Stimulated activated CD8-positive, alpha-beta memory T cell treated with anti-CD3 and anti-CD28 coated beads, Interleukin-4, amount 100 ng/mL, for 1 hour (primary cell): ENCODE data around the gene MXRA8.

ENCODE experiments used
- DNase-seq, 2 donors: peaks; one replicate each; pipeline ENCODE4 v3.0.0-alpha.2; 2020; ENCODE audit warnings: low read depth in 2 of 2, low spot score in 1 of 2

The MXRA8 gene

GRCh38 chr1:1309251-1310108 is 48.9 kb downstream of the MXRA8 start:
- no peak for DNase-seq

- no peak for DNase-seq
Measured at GRCh38 chr1:1308756-1309250, 49.6 kb downstream of the MXRA8 start.

- DNase-seq, result peak; percentile 59 to 74
Measured at GRCh38 chr1:1307923-1308755, 50.2 kb downstream of the MXRA8 start, which contains the start of the genes ACAP3 and PUSL1. ACAP3 (minus strand) TSS chr1:1307930; CDS start chr1:1307815, 115 bp downstream. PUSL1 (plus strand) TSS chr1:1308597; CDS start chr1:1308644, 47 bp downstream.

DNA sequence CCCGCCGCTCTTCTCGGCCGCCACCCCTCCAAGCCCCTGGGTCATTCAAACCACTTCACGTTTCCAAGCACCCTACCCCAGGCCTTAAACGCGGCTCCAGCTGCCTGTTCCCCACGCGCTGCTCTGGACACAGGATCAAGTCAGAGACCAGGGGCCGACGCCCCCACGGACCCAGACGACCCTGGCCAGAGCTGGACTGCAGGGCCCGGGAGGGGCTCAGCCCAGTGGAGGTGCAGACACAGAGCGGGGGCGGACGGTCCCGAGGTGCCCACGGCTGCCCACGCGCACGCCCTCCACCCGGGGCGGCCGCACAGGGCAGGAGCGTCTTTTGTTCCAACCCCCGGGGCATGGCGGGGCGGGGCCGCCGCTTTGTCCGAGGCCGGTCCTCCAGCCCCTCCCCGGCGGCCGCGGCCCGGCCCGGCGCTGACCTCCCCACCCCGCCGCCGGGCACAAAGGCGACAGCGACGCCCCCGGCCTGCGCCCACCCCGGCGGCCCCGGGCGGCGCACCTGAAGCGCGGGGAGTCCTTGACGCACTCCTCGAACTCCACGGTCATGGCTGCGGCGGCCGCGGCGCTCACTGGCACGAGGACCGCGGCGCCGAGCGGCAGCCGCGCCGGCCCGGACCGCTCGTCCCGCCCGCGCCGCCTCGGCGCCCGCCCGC is 51.0 kb downstream of the MXRA8 start:
- DNase-seq, result no peak

DNA sequence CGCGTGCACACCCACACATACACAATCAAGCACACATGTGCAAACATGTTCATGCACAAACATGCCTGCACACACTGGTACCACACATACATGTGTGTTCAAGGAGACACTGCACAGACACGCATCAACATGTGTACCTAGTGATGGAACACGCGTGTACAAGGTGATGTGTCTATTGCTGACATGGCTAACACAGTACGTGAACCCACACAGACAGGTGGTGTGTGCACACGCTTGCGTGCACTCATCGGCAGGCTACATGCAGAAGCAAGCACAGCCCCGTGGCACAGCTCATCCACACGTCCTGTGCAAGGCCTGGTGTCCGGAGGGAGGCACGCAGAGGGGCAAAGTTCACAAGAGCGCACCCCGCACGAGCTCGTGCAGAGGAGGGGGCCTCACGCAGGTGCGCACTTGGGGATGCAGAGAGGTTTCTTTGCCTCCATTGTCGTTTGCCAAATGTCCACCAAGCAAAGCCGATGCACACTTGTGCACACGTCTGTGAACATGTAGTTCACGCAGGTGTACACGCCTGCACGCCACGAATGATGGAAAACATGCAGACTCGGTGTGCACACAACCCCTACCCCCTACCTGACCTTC is 51.6 kb downstream of the MXRA8 start:
- DNase-seq, result no peak

GRCh38 chr1:1306070-1306660 is 52.2 kb downstream of the MXRA8 start:
- no peak for DNase-seq

DNA sequence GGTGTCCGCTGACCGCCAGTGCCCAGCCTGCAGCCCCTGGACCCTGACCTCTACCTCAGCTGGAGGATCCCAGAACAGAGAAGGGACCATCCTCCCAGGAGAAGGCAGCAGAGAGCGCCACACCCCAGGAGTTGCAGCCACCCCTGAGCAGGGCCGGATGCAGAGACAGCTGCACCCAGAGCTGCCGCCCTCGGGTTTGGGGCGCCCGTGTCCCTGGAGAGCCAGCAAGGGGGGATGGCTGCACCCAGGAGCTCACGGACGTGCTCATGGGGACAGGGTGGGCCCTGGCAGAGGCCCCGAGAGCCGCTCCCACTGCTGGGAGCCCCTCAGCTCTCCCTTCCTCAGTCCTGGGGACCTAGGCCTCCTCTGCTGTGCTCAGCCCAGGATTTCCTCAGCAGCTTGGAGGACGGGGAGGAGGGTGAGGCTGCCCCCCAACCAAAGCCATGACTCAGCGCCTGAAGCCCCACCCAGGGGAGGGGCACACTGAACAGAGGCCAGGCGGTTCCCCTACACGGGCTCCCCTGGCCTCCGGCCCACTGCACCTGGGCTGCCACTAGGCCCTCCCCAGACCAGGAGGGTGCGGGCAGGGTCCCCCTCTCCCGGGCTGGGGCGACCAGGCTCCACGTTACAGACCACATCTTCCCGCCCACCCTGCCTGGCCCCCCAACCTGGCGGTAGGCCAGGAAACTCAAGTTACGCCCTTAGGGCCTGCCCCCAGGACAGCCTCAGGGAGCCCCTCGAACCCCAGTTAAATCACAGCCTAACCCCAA is 52.9 kb downstream of the MXRA8 start:
- DNase-seq, result peak; percentile 46 to 63

GRCh38 chr1:1304331-1305299 is 53.7 kb downstream of the MXRA8 start:
- DNase-seq, result no peak

GRCh38 chr1:1303736-1304135 is 54.6 kb downstream of the MXRA8 start:
- no peak for DNase-seq

DNA sequence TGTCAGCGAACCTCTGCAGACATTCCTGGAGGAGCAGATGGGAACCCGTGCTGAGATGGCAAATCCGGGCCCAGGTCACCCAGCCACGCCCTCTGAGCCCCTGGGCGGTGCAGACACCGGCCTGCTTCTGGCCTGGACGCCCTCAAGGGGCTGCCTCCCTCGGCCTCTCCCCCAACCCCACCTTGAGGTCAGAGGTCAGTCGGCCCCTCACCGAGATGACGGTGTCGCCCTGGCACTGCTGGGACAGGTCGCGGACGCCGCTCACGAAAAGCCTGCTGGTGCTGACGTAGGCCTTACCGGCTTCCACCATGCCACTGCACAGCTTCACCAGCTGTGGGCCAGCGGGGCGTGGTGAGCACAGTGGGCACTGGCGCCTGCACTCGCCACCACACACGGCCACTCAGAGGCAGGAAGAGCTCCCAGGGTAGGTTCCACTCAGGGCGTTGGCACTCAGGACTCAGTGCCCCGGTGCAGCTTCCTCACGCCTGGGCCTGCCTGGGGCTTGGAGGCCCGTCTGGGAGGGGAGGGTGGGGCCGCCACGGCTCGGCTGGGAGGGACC is 55.3 kb downstream of the MXRA8 start:
- no peak for DNase-seq
